Panc1 (cell line): ENCODE data around the gene SLITRK3. TPM values are rescaled to one million over a fixed set of nuclear protein-coding genes. Genes with fewer than 3 reads are reported as not detected.

Experiments
- ATAC-seq: fragments of 200-7000 bp; cut with Tn5 transposase; 2 replicates; pipeline ENCODE4 v1.9.1; 2020; ENCODE audit warnings: mild to moderate bottlenecking, moderate library complexity
- BruUV-seq: library from RNA; stranded (reverse); fragments of 400-500 nt; replicated peaks from 2 replicates; lab custom pipeline; 2021; lab: Mats Ljungman, UMichigan
- CTCF ChIA-PET: fragments of 300-600 bp; sonication (Branson Sonifier 250); formaldehyde crosslinking; loops from one replicate; lab custom pipeline; 2022; ENCODE audit warnings: antibody characterized with exemption; lab: Charles Lee
- POLR2A ChIA-PET: fragments of 300-600 bp; sonication (Branson Sonifier 250); formaldehyde crosslinking; loops from one replicate; lab custom pipeline; 2022; ENCODE audit warnings: antibody characterized with exemption; lab: Charles Lee
- DNase-seq: peaks from one replicate; pipeline ENCODE4 v3.0.0-alpha.2; 2010; ENCODE audit warnings: low read depth, low spot score
- H3K27ac ChIP-seq: 2 replicates; pipeline ENCODE4 v1.5.1; 2011; ENCODE audit warnings: mild to moderate bottlenecking, low read length, inconsistent platforms
- H3K27me3 ChIP-seq: fragments of 200-500 bp; sonication (Bioruptor generic); 2 replicates; pipeline ENCODE4 v1.6.0; 2014; ENCODE audit warnings: low read length, inconsistent platforms; ENCODE audit not compliant: control insufficient read depth, insufficient read depth
- H3K36me3 ChIP-seq: fragments of 200-500 bp; sonication (Bioruptor generic); 2 replicates; pipeline ENCODE4 v1.5.1; 2014; ENCODE audit warnings: inconsistent platforms, mild to moderate bottlenecking, low read length, moderate library complexity; ENCODE audit not compliant: control insufficient read depth, insufficient read depth
- H3K4me1 ChIP-seq: 2 replicates; pipeline ENCODE4 v1.5.1; 2011; ENCODE audit warnings: inconsistent platforms, mild to moderate bottlenecking, low read length, moderate library complexity; ENCODE audit not compliant: control insufficient read depth, insufficient read depth
- H3K4me3 ChIP-seq, 2 experiments: 2 replicates each; pipeline ENCODE4 v1.5.1; 2011 to 2012; ENCODE audit warnings: low read depth in 2 of 2, low read length in 2 of 2, mild to moderate bottlenecking in 2 of 2, inconsistent platforms in 1 of 2, moderate library complexity in 1 of 2
- H3K9me3 ChIP-seq: fragments of 200-500 bp; sonication (Bioruptor generic); 2 replicates; pipeline ENCODE4 v1.5.1; 2014; ENCODE audit warnings: low read depth, mild to moderate bottlenecking, inconsistent platforms, low read length, moderate library complexity; ENCODE audit not compliant: control insufficient read depth, insufficient read depth
- CTCF ChIP-seq: fragments of 450-650 bp; IDR thresholded peaks from 2 replicates; pipeline ENCODE4 v1.5.1; 2017; ENCODE audit warnings: mild to moderate bottlenecking
- POLR2AphosphoS5 ChIP-seq: IDR thresholded peaks from 2 replicates; pipeline ENCODE4 v1.6.1; 2012; ENCODE audit warnings: mild to moderate bottlenecking, low read depth, low read length, moderate library complexity
- REST ChIP-seq, 2 experiments: IDR thresholded peaks; 2 replicates each; pipeline ENCODE4 v1.6.1; 2011 to 2012; ENCODE audit warnings: low read depth in 2 of 2, control low read depth in 1 of 2, low read length in 1 of 2, mild to moderate bottlenecking in 1 of 2, moderate library complexity in 1 of 2; ENCODE audit not compliant: insufficient read depth in 1 of 2
- SIN3A ChIP-seq: IDR thresholded peaks from 2 replicates; pipeline ENCODE4 v1.6.1; 2012; ENCODE audit warnings: low read depth, mild to moderate bottlenecking, low read length, moderate library complexity, borderline replicate concordance; ENCODE audit not compliant: insufficient read depth
- TCF7L2 ChIP-seq: IDR thresholded peaks from 2 replicates; pipeline ENCODE4 v1.6.1; 2011; ENCODE audit warnings: mild to moderate bottlenecking, low read depth, low read length, inconsistent platforms
- in situ Hi-C: cut with HindIII; loops from 2 replicates; pipeline ENCODE4 v1.10.0; 2016; ENCODE audit warnings: low sequenced_read_pairs, low pct_unique_long_range_greater_than_20kb
- intact Hi-C: fragments of 100-400 bp; cut with micrococcal nuclease; formaldehyde crosslinking; loops from one replicate; pipeline ENCODE4 v1.10.0; 2022; ENCODE audit not compliant: unreplicated experiment
- total RNA-seq: library from RNA; stranded (reverse); gene quantifications from one replicate; pipeline ENCODE4 v1.2.1, GENCODE V29; 2021; ENCODE audit not compliant: unreplicated experiment

Gene SLITRK3
- total RNA-seq, 1 experiment from 2014 or later, result not detected

- no peaks in the 10 kb centered on the region for H3K9me3 ChIP-seq
- H3K4me3 ChIP-seq, result peak overlapping the region; percentile 26 to 54
- peaks cover 52% of the 10 kb centered on the region for H3K27me3 ChIP-seq
- peak; percentile 55 for ATAC-seq
- no TSS peak for BruUV-seq
- in situ Hi-C loops, result no loop called here
- H3K4me1 ChIP-seq, result peaks cover 19% of the 10 kb centered on the region
- ChIA-PET POLR2A (no interaction called here), CTCF (no interaction called here)
- intact Hi-C loops, result no loop called here
- no peaks in the 10 kb centered on the region for H3K36me3 ChIP-seq
- H3K27ac ChIP-seq, result no peak overlapping the region
- TF ChIP-seq POLR2AphosphoS5 (no peak), SIN3A (no peak), REST (IDR thresholded peaks at IDR 0.05; ENCODE audit: insufficient read depth in 1 of 2, low read depth in 2 of 2, low read length in 1 of 2) (no peak), CTCF (no peak), TCF7L2 (no peak)
- DNase-seq, result no peak
Observed at GRCh38 chr3:165195241-165195639, 944 bp downstream of the SLITRK3 start.

GRCh38 chr3:165194511-165195240 lies 1.5 kb downstream of the SLITRK3 start:
- H3K36me3 ChIP-seq, result no peaks in the 10 kb centered on the region
- H3K27me3 ChIP-seq, result peaks cover 51% of the 10 kb centered on the region
- peaks cover 19% of the 10 kb centered on the region for H3K4me1 ChIP-seq
- intact Hi-C loops (no loop called here), in situ Hi-C loops (no loop called here)
- POLR2A ChIA-PET, result no interaction called here
- no peaks in the 10 kb centered on the region for H3K9me3 ChIP-seq
- no peak for DNase-seq
- H3K4me3 ChIP-seq, result peak overlapping the region; percentile 26 to 54; a peak in 3 of 4 replicates
- no peak for ATAC-seq
- CTCF ChIA-PET, result interaction anchor here (0.5 kb wide), 1 partner anchor 583 kb away, joined by 3 read pairs; no protein-coding TSS in a partner anchor
- no TSS peak for BruUV-seq
- H3K27ac ChIP-seq, result no peak overlapping the region
- no peak for TF ChIP-seq CTCF
- no peak for TF ChIP-seq POLR2AphosphoS5
- TF ChIP-seq SIN3A, result no peak
- no peak for TF ChIP-seq TCF7L2
- TF ChIP-seq REST (IDR thresholded peaks at IDR 0.05; ENCODE audit: insufficient read depth in 1 of 2, low read depth in 2 of 2, low read length in 1 of 2), result no peak
